GM12892 (cell line): Measurements from ENCODE around the gene ITGB5.

Experiments
- POLR2AphosphoS5 ChIP-seq: IDR thresholded peaks from 2 replicates; pipeline ENCODE4 v1.6.1; 2011; ENCODE audit warnings: low read depth, low read length, control low read depth
- TAF1 ChIP-seq: IDR thresholded peaks from 2 replicates; pipeline ENCODE4 v1.6.1; 2011; ENCODE audit warnings: low read depth, mild to moderate bottlenecking, control low read depth, low read length, borderline replicate concordance

GRCh38 chr3:124751501-124751900 lies 135.7 kb downstream of the ITGB5 start:
- TF ChIP-seq TAF1 (no peak), POLR2AphosphoS5 (no peak)
